ENCODE results near the gene TNFSF13.
A peak's percentile ranks its signal among the peaks of the same experiment; 100 is the strongest.

The TNFSF13 gene

DNA sequence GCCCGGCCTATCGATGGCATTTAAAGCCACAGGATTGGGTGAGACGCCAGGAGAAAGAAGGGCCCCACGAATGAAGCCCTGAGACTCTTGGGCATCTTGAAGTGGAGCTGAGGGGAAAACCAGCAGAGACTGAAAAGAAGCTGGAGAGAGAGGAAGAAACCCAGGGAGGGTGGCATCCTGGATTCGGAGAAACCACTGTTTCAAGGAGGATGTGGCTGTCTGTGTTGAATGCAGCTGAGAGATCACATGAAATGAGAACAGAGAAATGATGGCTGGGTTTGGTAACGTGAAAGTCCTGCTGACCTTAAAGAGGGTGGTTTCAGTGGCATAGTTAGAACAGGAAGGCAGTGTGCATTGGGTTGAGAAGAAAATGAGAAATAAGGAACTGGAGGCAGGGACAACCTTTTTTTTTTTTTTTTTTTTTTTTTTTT, 5.9 kb upstream of the TNFSF13 start:
- no peak for DNase-seq

DNA sequence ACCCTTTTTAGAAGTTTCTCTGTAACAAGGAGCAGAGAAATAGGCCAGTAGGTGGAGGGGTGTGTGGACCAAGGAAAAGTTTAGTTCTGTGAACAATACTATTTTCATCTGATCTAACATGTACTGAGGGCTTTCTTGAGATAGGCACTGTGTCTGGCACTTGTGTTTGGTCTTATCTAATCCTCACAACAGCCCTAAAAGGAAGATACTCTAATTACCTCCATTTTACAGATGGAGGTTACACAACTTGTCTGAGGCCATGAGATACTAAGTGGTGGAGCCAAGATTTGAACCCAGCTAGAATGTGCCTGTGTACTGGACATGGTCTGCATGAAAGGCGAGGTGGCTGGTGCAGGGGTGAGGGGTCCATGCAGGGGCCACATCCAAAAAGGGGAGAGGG, 5.2 kb upstream of the TNFSF13 start:
- no peak for DNase-seq

DNA sequence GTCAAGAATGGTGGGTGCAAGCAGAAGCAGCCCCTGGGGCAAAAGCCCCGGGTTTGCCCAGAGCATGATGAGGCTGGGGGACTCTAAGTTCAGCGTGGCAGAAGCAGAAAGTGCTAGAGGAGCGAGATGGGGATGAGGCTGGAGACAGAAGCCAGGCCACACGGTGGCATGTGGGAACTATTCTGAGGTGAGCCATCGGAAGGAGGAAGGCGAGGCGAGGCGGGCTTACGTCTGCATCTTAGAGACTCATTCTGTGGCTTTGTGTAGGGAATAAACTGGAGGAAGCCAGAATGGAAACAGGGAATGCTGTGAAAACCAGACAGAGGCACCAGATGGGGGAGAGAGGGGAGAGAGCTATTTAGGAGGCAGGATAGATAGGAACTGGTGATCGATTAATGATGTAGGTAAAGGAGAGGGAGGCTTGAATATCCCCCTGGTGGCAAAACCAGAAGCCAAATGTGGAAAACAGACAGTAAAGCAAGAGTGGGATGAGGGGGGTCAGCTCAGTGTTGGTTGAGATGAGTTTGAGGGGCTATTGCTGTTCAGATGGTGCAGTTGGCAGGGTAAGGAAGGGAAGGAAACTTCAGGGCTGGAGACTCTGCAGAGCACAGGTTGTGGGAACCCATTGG, 3.1 kb upstream of the TNFSF13 start:
- no peak for DNase-seq

DNA sequence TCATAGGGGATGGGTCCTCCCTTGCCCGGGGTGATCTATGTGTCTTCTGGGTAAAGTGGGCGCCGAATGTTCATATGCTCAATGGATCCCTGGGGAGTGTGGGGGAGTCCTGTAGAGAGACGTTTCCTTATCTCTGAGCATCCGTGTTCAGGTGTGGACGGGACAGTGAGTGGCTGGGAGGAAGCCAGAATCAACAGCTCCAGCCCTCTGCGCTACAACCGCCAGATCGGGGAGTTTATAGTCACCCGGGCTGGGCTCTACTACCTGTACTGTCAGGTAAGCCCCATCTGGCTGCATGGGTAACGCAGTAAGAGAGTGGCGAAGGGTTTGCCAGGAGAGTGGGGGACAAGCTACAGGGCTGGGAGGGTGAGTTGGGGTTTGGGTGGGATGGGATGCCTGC, 1.9 kb upstream of the TNFSF13 start:
- no peak for DNase-seq

DNA sequence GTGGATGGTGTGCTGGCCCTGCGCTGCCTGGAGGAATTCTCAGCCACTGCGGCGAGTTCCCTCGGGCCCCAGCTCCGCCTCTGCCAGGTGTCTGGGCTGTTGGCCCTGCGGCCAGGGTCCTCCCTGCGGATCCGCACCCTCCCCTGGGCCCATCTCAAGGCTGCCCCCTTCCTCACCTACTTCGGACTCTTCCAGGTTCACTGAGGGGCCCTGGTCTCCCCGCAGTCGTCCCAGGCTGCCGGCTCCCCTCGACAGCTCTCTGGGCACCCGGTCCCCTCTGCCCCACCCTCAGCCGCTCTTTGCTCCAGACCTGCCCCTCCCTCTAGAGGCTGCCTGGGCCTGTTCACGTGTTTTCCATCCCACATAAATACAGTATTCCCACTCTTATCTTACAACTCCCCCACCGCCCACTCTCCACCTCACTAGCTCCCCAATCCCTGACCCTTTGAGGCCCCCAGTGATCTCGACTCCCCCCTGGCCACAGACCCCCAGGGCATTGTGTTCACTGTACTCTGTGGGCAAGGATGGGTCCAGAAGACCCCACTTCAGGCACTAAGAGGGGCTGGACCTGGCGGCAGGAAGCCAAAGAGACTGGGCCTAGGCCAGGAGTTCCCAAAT, 1.3 kb upstream of the TNFSF13 start:
- no peak for DNase-seq

DNA sequence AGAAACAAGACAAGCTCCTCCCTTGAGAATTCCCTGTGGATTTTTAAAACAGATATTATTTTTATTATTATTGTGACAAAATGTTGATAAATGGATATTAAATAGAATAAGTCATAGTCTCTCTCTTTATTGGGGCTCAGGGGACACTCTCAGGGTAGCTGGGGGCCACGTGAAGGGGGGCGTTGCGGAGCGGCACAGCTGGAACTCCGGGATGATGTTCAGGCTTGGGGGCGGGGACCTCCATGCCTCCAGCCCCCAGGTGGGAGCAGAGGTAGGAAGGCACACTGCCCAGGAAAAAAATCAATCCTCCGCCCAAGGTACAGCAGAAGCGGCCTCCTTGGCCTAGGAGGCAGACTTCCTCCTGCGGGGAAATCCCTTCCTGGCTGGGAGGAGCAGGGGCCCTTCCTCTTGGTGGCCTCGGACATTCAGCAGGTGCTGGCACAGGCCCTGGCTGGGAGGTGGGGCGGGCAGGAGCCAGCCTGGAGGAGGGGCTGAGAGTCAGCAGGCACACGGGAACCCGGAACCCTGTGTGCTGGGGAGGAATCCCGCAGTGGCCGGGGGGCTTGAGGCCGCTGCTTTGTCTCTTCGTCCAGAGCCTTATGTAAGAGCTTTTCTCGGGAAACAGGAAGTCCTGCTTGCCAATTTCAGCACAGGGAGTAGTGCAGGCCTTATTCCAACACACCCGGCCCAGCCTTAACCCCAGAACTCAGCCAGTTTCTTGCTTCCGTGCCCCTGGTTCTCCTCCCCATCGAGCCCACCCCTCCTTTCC, 591 bp upstream of the TNFSF13 start:
- peak; percentile 53 for DNase-seq

DNA sequence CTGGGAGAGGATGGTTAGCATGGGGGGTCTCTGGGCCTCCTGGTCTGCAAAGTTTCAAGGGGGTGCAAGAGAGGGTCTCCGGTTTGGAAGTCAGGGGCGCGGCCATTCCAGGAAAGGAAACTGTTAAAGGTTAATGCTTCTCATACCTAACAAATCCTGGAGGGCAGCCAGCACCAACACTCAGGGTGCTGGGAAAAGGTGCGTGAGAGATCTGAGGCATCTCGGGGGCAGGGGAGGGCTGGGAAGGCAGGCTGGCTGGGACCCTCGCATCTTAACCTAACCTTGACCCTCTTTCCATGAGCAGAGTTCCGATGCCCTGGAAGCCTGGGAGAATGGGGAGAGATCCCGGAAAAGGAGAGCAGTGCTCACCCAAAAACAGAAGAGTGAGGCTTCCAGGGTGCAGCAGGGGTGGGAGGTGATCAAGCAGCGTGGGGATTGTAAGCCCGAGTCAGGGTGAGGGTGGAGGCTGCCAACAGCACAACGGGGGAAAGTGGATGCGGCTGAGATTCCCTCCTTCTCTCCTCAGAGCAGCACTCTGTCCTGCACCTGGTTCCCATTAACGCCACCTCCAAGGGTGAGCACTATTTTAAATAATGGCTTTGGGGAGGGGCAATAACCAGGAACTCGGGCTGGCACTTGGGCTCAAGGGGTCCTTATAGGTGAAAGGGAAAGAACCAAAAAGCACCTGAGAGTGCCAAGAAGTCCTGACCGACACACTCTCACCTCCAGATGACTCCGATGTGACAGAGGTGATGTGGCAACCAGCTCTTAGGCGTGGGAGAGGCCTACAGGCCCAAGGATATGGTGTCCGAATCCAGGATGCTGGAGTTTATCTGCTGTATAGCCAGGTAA, 996 bp downstream of the TNFSF13 start:
- no peak for DNase-seq

DNA sequence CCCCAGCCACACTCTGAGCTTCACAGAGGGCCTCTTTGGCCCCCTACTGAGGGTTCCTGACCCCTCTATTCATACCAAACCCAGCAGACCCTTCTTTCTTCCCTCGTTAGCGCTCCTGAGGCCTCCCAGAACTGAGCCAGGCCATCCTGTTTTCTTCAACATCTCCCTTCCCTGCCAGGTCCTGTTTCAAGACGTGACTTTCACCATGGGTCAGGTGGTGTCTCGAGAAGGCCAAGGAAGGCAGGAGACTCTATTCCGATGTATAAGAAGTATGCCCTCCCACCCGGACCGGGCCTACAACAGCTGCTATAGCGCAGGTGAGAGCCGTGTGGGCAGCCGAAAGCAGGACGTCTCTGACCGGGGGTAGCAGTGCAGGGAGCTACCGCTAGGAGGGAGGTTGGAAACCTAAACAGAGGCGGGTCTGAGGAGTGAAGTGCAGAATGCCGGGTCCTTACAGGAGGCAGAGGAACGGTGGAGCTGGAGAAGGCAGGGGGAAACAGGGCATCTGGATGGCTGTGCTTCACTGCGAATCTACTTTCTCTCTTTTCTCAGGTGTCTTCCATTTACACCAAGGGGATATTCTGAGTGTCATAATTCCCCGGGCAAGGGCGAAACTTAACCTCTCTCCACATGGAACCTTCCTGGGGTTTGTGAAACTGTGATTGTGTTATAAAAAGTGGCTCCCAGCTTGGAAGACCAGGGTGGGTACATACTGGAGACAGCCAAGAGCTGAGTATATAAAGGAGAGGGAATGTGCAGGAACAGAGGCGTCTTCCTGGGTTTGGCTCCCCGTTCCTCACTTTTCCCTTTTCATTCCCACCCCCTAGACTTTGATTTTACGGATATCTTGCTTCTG, 1.9 kb downstream of the TNFSF13 start:
- DNase-seq: no peak

DNA sequence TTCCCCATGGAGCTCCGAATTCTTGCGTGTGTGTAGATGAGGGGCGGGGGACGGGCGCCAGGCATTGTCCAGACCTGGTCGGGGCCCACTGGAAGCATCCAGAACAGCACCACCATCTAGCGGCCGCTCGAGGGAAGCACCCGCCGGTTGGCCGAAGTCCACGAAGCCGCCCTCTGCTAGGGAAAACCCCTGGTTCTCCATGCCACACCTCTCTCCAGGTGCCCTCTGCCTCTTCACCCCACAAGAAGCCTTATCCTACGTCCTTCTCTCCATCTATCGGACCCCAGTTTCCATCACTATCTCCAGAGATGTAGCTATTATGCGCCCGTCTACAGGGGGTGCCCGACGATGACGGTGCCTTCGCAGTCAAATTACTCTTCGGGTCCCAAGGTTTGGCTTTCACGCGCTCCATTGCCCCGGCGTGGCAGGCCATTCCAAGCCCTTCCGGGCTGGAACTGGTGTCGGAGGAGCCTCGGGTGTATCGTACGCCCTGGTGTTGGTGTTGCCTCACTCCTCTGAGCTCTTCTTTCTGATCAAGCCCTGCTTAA, 2.6 kb downstream of the TNFSF13 start:
- no peak for DNase-seq

DNA sequence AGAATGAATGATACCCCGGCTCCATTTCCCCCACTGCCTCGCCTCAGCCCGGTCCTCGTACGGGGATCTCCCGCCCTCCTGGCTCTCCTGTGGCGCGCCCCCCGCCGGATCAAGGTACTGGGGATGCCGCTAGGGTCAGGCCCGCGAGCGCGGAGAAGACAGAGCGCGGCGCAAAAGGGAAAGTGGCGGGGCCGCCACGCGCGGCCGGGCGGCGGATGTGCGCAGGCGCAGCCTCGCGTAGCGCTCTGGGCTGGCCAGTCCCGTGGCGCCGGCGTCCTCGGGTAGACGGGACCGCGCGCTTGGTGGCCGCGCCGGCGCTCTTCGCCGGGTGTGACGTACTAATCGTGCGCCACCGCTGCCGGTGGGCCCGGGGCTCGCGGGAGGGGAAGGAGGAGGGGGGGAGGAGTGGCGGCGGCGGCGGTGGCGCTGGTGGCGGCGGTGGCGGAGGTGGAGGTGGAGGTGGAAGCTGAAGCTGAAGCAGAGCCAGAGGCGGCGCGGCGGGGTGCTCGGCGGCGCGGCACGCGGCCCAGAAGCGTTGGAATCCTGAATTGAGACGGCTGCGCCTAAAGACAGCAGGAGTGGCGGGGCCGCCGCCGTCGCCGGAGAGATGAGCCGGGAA, 3.1 kb downstream of the TNFSF13 start, which contains the start of gene SENP3:
SENP3 (plus strand) TSS at position 331 of the 619 bp plus-strand sequence. CDS start 1,158 bp downstream, outside the sequence.
- peak; percentile 51 for DNase-seq

DNA sequence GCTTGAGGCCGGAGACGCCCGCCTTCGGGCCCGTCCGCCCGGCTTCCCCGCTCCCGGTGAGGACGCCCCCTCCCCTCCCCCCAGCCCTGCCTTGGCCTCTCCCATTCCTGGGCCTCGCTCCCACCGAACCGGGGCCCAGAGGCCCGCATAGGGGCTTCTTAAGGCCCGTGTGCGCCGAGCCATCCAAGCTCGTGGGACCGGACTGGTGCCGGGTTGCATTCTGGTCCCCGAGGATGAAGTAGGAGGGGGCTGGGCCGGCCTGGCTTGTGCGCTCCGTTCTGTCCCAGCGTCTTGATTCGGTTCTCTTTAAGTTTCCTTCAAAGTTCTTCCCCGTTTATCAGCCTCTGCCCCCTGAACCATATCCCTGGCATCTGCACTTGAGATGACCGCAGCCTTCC, 3.7 kb downstream of the TNFSF13 start:
- DNase-seq: no peak

DNA sequence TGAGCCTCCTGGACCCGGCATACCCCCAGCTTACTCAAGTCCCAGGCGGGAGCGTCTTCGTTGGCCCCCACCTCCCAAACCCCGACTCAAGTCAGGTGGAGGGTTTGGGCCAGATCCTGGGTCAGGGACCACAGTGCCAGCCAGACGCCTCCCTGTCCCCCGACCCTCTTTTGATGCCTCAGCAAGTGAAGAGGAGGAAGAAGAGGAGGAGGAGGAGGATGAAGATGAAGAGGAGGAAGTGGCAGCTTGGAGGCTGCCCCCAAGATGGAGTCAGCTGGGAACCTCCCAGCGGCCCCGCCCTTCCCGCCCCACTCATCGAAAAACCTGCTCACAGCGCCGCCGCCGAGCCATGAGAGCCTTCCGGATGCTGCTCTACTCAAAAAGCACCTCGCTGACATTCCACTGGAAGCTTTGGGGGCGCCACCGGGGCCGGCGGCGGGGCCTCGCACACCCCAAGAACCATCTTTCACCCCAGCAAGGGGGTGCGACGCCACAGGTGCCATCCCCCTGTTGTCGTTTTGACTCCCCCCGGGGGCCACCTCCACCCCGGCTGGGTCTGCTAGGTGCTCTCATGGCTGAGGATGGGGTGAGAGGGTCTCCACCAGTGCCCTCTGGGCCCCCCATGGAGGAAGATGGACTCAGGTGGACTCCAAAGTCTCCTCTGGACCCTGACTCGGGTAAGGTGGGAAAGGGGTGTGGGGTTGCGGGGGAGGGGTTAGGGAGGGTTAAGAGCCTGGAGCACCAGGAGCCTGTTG, 4.7 kb downstream of the TNFSF13 start:
- DNase-seq: no peak

DNA sequence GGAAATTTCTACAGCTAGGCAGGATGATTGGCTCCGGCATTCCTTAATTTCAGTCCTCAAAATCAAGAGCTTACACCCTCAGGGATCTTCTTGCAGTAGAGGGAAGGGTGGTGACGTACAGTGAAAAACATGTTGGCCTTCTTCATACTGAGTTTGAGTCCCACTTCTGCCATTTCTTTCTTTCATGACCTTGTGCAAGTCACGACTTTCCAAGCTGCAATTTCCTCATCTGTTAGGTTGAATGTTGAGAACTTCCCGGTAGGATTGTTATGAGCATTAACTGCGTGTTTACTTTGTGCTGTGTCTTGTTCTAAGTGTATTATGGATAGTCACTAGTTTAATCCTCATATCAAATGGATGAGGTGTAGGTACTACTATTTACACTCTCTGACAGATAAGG, 11.0 kb downstream of the TNFSF13 start:
- no peak for DNase-seq

DNA sequence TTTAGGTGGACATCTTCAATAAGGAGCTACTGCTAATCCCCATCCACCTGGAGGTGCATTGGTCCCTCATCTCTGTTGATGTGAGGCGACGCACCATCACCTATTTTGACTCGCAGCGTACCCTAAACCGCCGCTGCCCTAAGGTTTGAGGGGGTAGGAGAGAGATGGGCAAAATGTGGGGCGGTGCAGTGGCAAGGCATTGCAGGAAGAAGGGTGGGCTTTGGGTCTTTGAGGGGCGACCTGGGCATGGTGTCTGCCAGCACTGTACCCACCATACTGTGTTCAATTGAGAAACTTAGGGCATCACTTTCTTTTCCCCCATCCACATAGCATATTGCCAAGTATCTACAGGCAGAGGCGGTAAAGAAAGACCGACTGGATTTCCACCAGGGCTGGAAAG, 11.8 kb downstream of the TNFSF13 start:
- no peak for DNase-seq

DNA sequence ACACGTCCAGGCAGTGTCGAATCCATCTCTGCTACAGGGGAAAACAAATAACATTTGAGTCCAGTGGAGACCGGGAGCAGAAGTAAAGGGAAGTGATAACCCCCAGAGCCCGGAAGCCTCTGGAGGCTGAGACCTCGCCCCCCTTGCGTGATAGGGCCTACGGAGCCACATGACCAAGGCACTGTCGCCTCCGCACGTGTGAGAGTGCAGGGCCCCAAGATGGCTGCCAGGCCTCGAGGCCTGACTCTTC, 13.7 kb downstream of the TNFSF13 start:
- DNase-seq: no peak

DNA sequence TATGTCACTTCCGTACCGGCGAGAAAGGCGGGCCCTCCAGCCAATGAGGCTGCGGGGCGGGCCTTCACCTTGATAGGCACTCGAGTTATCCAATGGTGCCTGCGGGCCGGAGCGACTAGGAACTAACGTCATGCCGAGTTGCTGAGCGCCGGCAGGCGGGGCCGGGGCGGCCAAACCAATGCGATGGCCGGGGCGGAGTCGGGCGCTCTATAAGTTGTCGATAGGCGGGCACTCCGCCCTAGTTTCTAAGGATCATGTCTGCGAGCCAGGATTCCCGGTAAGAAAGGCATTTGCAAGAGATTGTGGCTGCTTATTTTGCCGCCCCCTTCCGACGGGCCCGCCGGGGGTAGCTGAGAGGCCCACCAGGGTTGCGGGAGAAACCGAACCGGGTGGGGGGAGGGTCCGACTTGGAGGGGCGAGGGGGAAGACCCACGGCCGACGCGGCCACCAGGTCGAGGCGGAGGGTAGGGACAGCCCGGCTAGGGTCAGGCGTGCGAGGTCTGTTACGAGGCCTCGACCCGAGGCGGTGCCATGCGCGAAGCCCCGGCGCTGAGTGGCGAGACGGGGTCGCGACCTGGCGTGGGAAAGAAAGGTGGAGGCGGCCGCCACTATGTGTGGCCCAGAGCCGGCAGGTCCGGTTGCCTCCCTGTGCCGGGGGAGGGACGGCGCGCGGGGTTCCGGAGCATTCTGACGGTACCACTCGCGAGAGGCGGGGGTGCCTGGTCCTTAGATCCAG, 14.2 kb downstream of the TNFSF13 start:
- peak; percentile 70 for DNase-seq

DNA sequence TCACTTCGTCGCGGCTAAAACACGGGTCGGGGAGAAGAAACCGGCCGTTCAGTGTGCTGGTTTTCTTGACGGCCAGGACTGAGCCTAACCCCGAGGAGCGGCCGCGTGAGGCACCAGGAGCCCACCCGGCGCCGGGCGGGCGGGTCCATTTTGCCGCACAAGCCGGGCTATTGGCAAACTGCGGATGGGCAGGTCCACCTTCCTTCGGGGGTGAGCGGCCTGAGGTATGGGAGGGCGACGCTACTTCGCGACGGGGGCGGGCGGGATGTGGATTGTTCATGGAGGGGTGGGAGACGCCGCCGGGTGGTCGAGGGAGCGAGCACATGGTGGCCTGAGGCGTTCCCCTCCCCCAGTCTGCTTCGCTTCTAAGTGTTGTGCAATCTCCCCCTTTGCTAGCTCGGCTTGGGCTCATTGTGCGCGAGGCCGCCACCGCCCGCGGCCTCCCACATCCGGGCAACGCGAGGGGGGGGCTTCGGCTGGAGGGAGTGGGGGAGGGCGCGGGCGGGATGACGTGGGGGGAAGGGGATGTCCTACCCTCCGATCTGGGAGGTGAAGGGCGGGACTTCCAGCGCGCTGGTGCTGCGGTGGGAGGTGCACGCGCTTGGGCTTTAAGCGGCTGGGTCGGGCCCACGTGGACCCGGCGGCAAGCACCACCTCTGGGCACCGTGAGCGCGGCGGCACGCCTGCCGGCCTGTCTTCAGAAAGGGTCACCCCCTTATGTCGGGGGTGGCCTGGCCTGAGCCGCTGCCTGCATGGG, 15.0 kb downstream of the TNFSF13 start:
- DNase-seq: no peak

DNA sequence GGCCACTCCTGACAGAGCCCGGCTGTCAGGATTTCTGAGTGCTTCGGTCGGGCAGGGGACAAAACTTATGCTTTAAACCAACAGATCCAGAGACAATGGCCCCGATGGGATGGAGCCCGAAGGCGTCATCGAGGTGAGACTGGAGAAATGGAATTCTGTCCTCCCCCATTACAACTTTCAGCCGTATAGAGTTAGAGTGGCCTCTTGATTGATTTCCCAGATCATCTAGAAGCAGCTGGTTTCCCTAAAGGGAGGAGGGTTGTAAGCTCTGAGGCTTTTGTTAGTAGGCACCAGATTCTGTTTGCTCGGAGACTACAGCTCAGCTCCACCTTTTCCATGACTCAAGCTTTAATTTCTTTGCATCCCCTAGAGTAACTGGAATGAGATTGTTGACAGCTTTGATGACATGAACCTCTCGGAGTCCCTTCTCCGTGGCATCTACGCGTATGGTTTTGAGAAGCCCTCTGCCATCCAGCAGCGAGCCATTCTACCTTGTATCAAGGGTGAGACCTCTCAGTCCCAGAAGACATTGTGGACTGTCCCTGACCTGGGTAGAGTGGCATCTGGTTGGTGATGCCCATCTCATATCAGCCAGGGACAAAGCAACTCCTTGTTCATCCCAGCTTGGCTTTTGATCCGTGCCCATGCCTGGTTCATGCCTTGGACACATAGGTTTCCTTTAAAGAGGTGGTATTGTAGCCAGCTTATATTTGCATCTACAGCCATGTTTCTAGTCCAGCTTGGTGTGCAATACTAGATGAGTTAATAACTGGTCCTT, 15.8 kb downstream of the TNFSF13 start:
- DNase-seq: no peak

DNA sequence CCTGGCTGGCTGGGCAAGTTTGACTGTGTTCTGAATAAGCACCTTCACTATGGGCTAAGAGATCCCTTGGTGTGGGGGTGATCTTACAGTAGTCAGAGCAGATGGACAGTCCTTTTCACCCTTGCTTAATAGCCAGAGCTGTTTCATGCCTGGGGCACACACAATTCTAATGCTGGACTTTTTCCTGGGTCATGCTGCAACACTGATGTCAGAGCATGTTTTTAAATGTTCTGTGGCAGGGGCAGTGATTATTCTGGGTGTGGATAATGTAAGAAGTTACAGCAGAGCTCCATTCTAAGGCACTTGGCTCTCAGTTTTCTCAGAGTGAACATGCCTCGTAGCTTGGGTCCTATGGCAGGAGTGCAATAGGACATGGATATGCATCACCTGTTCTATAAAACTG, 16.9 kb downstream of the TNFSF13 start:
- DNase-seq: no peak
